Measurements from ENCODE around the gene TMEM131. TPM values are rescaled to one million over a fixed set of nuclear protein-coding genes. Genes with fewer than 3 reads are reported as not detected.

TMEM131 gene
- total RNA-seq, 2 experiments from 2014 or later: 31.3 to 31.9 TPM

GRCh38 chr2:98012561-98012991, 16.8 kb upstream of the TMEM131 start:
- Mint-ChIP-seq H3K4me3 (no peak overlapping the region), H3K4me1 (peaks cover 21% of the 10 kb centered on the region), H3K9me3 (no peaks in the 10 kb centered on the region), H3K27me3 (no peaks in the 10 kb centered on the region), H3K36me3 (ENCODE audit: low read depth) (no peaks in the 10 kb centered on the region), H3K27ac (no peak overlapping the region)
- POLR2A ChIA-PET: no interaction called here
- CTCF ChIA-PET: no interaction called here
- no peak for DNase-seq

DNA sequence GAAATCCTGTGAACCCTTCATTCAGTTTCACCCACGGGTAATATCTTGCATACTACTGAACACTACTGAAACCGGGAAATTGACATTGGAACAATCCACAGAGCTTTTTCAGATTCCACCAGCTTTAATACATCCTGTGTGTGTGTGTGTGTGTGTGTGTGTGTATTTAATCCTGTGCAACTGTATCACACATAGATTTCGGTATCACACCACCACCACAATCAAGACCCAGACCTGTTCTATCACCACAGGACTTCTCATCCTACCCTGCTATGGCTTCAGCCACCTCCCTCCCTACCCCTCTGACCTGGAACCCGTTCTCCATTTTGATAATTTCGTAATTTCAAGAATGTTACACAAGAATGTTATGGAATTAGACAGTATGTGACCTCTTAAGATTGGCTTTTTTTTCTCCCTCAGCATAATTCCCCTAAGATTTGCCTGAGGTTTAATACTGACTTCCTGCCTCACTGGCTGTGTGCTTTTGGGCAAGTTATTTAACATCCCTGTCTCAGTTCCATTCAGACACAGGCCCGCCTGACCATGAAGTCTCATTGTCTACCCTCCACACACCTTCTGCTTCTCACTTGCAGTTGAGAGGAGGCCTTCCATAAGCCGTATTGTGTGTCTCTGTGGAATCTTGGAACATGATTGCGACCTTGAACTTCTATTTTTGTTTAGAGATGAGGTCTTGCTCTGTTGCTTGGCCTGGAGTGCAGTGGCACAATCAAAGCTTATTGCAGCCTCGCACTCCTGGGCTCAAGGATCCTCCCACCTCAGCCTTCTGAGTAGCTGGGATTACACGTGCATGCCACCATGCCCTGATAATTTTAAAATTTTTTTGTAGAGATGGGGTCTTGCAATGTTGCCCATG, 14.4 kb upstream of the TMEM131 start:
- no peaks in the 10 kb centered on the region for H3K36me3 Mint-ChIP-seq (ENCODE audit: low read depth)
- peaks cover 20% of the 10 kb centered on the region for H3K4me1 Mint-ChIP-seq
- ChIA-PET CTCF (no interaction called here), POLR2A (no interaction called here)
- no peak for DNase-seq
- no peak overlapping the region for H3K27ac Mint-ChIP-seq
- no peaks in the 10 kb centered on the region for H3K27me3 Mint-ChIP-seq
- H3K9me3 Mint-ChIP-seq: no peaks in the 10 kb centered on the region
- no peak overlapping the region for H3K4me3 Mint-ChIP-seq

- no peaks in the 10 kb centered on the region for H3K36me3 Mint-ChIP-seq (ENCODE audit: low read depth)
- no peak overlapping the region for H3K27ac Mint-ChIP-seq
- ChIA-PET CTCF (no interaction called here), POLR2A (no interaction called here)
- H3K9me3 Mint-ChIP-seq: no peaks in the 10 kb centered on the region
- peaks cover 10% of the 10 kb centered on the region for H3K4me1 Mint-ChIP-seq
- H3K4me3 Mint-ChIP-seq: no peak overlapping the region
- no peak for DNase-seq
- no peaks in the 10 kb centered on the region for H3K27me3 Mint-ChIP-seq
These were observed 12.7 kb upstream of the TMEM131 start for GRCh38 chr2:98008415-98008814.

DNA sequence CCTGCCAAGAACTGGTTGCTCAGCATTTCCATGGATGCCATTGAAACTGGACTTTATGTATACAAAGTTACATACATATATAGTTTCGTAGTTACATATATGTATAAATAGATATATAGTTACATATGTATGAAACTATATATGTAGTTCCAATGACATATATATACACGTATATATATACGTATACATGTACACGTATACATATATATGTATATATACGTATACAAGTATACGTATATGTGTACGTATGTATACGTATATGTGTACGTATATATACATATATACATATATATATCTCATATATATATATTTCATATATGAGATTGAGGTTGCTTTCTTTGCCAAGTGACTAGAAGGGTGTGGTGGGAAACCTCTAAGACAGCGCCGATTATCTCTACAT, 10.6 kb upstream of the TMEM131 start:
- POLR2A ChIA-PET: no interaction called here
- no peaks in the 10 kb centered on the region for H3K4me1 Mint-ChIP-seq

GRCh38 chr2:98004613-98005012, 8.9 kb upstream of the TMEM131 start:
- no peak for DNase-seq
- Mint-ChIP-seq H3K9me3 (no peaks in the 10 kb centered on the region), H3K4me1 (no peaks in the 10 kb centered on the region), H3K27me3 (peaks cover 2% of the 10 kb centered on the region), H3K36me3 (ENCODE audit: low read depth) (no peaks in the 10 kb centered on the region), H3K4me3 (no peak overlapping the region), H3K27ac (no peak overlapping the region)
- ChIA-PET CTCF (no interaction called here), POLR2A (no interaction called here)

More for the DNA sequence above, 10.6 kb upstream of the TMEM131 start:
- Mint-ChIP-seq H3K4me3 (no peak overlapping the region), H3K9me3 (no peaks in the 10 kb centered on the region), H3K36me3 (ENCODE audit: low read depth) (no peaks in the 10 kb centered on the region), H3K27ac (no peak overlapping the region), H3K27me3 (peaks cover 2% of the 10 kb centered on the region)
- CTCF ChIA-PET: no interaction called here
- no peak for DNase-seq

- ChIA-PET CTCF (no interaction called here), POLR2A (no interaction called here)
- H3K4me1 Mint-ChIP-seq: no peaks in the 10 kb centered on the region
These were observed 8.3 kb upstream of the TMEM131 start for GRCh38 chr2:98004047-98004446.

DNA sequence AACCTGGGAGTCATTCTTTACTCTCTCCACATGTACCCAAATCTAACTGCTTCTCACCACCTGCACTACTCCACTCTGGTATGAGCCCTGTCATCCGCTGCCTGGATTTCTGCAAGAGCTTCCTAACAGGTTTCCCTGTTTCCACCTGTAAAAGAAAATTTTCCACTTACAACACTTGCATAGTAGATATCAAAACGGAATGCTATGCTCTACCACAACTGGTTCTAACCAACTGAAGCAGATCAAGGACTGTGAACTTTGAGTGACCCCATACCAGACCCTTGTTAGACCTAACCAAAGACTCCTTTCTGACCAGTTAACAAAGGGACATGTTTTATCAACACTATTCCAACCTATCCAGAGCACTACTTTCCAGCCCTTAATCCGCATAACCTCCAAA, 3.8 kb upstream of the TMEM131 start:
- ChIA-PET POLR2A (no interaction called here), CTCF (no interaction called here)
- Mint-ChIP-seq H3K9me3 (no peaks in the 10 kb centered on the region), H3K4me1 (peaks cover 6% of the 10 kb centered on the region), H3K4me3 (no peak overlapping the region), H3K27me3 (peaks cover 4% of the 10 kb centered on the region), H3K27ac (no peak overlapping the region), H3K36me3 (ENCODE audit: low read depth) (no peaks in the 10 kb centered on the region)
- no peak for DNase-seq

More at GRCh38 chr2:98004047-98004446, 8.3 kb upstream of the TMEM131 start:
- H3K36me3 Mint-ChIP-seq (ENCODE audit: low read depth): no peaks in the 10 kb centered on the region
- no peak overlapping the region for H3K4me3 Mint-ChIP-seq
- no peaks in the 10 kb centered on the region for H3K9me3 Mint-ChIP-seq
- DNase-seq: no peak
- peaks cover 4% of the 10 kb centered on the region for H3K27me3 Mint-ChIP-seq
- no peak overlapping the region for H3K27ac Mint-ChIP-seq

DNA sequence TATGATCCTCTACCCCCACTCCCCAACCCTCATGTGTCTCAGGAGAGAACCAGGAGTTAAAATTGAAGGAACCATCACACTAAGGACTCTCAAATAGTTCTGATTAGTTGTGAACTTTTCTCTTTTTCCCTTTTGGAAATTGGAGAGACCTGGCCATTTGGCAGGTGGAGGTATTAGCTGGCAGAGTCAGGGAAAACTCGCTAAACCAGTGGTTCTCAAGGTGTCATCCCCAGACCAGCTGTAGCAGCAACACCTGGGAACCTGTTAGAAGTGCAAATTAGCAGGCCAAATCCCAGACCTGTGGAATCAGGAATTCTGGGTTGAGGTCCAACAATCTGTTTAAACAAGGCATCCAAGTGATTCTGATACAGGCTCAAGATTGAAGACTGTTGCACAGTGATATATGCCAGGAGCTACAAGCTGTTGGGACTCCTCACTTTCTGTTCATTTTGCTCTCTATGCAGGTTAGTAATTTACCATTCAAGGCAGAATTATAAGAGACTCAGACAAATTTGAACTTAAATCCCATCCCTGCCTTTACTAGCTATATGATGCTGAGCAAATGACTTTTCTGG, 2.8 kb upstream of the TMEM131 start:
- CTCF ChIA-PET: interaction anchor here (1.0 kb wide), 1 partner anchor 192 kb away, joined by 4 read pairs; no protein-coding TSS in a partner anchor
- POLR2A ChIA-PET: no interaction called here
- no peaks in the 10 kb centered on the region for H3K9me3 Mint-ChIP-seq

DNA sequence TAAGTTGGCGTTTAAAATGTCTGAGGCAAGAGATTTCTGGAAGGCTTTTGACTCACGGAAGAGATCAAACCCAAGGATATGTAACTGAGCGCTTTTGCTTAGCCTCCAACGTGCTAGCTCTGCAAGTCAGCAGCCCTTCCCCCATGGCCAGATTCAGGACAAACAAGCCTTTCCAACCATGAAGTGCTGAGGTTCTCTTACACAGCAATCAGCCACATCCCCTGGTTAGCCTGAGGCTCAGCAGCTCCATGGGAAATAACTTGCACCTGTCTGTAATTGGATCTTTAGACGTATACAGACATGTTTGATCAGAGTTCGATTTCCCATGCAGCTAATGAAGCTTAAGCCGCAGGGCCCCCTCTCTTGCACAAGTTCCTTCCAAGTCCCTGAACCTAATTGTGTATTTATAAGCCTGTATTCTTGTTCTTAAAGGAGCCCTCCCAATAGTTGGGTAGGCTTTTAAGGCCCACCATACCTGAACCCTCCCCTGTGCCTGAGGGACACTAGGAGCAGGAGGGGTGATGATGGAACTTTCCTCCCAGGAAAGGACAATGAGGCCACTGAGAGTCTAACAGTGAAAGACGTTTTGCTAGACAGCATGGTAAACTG, 2.1 kb upstream of the TMEM131 start:
- H3K27ac Mint-ChIP-seq: no peak overlapping the region
- peaks cover 5% of the 10 kb centered on the region for H3K36me3 Mint-ChIP-seq (ENCODE audit: low read depth)
- CTCF ChIA-PET: interaction anchor here (1.0 kb wide), 1 partner anchor 192 kb away, joined by 4 read pairs; no protein-coding TSS in a partner anchor
- DNase-seq: no peak
- H3K9me3 Mint-ChIP-seq: no peaks in the 10 kb centered on the region
- POLR2A ChIA-PET: interaction anchor here (1.2 to 1.7 kb wide), 2 partner anchors 128 to 352 kb away, joined by 3 to 4 read pairs; partner anchors contain the start of gene COX5B
- H3K4me1 Mint-ChIP-seq: peaks cover 21% of the 10 kb centered on the region
- peaks cover 4% of the 10 kb centered on the region for H3K27me3 Mint-ChIP-seq
- no peak overlapping the region for H3K4me3 Mint-ChIP-seq

More for the DNA sequence above, 2.8 kb upstream of the TMEM131 start:
- Mint-ChIP-seq H3K27me3 (peaks cover 4% of the 10 kb centered on the region), H3K27ac (no peak overlapping the region), H3K4me1 (peaks cover 15% of the 10 kb centered on the region), H3K36me3 (ENCODE audit: low read depth) (peaks cover under 1% of the 10 kb centered on the region), H3K4me3 (no peak overlapping the region)
- DNase-seq: no peak

DNA sequence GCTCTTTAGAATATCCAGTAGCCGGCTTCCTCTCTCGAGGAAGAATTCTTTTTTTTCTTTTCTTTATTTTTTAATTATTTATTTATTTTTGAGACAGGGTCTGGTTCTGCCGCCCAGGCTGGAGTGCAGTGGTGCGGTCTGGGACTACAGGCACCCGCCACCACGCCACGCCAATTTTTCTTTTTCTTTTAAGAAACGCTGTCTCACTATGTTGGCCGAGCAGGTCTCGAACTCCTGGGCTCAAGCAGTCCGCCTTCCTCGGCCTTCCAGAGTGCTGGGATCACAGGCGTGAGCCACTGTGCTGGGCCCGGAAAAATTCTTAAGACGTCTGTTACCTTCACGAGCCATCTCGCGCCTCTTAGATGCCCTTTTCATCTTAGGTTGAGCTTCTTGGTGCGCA, 931 bp upstream of the TMEM131 start:
- Mint-ChIP-seq H3K4me1 (peaks cover 26% of the 10 kb centered on the region), H3K4me3 (peak overlapping the region; percentile 76), H3K27ac (peak overlapping the region; percentile 85), H3K36me3 (ENCODE audit: low read depth) (peaks cover 5% of the 10 kb centered on the region), H3K27me3 (peaks cover 3% of the 10 kb centered on the region), H3K9me3 (no peaks in the 10 kb centered on the region)
- ChIA-PET CTCF (no interaction called here), POLR2A (interaction anchor here (1.2 to 1.7 kb wide), 2 partner anchors 127 to 351 kb away, joined by 3 to 4 read pairs; partner anchors contain the start of gene COX5B)
- no peak for DNase-seq

GRCh38 chr2:97995026-97995733, 568 bp downstream of the TMEM131 start:
- peaks cover 3% of the 10 kb centered on the region for H3K27me3 Mint-ChIP-seq
- POLR2A ChIA-PET: interaction anchor here (0.7 to 1.1 kb wide), 7 partner anchors 11 to 188 kb away, joined by 3 to 5 read pairs (median 4); no protein-coding TSS in a partner anchor
- CTCF ChIA-PET: interaction anchor here (0.8 to 0.9 kb wide), 3 partner anchors 154 to 221 kb away, joined by 3 to 7 read pairs (median 4); no protein-coding TSS in a partner anchor
- peak overlapping the region; percentile 96 for H3K27ac Mint-ChIP-seq
- H3K9me3 Mint-ChIP-seq: no peaks in the 10 kb centered on the region
- DNase-seq: peak; percentile 53
- peaks cover 5% of the 10 kb centered on the region for H3K36me3 Mint-ChIP-seq (ENCODE audit: low read depth)
- peaks cover 31% of the 10 kb centered on the region for H3K4me1 Mint-ChIP-seq
- H3K4me3 Mint-ChIP-seq: peak overlapping the region; percentile 91

GRCh38 chr2:97994476-97994875, 1.3 kb downstream of the TMEM131 start:
- Mint-ChIP-seq H3K27me3 (peaks cover 2% of the 10 kb centered on the region), H3K4me1 (peaks cover 31% of the 10 kb centered on the region), H3K36me3 (ENCODE audit: low read depth) (peaks cover 5% of the 10 kb centered on the region), H3K4me3 (peak overlapping the region; percentile 91), H3K9me3 (no peaks in the 10 kb centered on the region), H3K27ac (peak overlapping the region; percentile 96)
- CTCF ChIA-PET: interaction anchor here (0.8 to 0.9 kb wide), 3 partner anchors 153 to 220 kb away, joined by 3 to 7 read pairs (median 4); no protein-coding TSS in a partner anchor
- no peak for DNase-seq
- POLR2A ChIA-PET: interaction anchor here (0.7 to 1.1 kb wide), 7 partner anchors 10 to 188 kb away, joined by 3 to 5 read pairs (median 4); no protein-coding TSS in a partner anchor
